ENCODE results near the gene IL1RAPL1. TPM values are rescaled to one million over a fixed set of nuclear protein-coding genes. Genes with fewer than 3 reads are reported as not detected.
A peak's percentile ranks its signal among the peaks of the same experiment; 100 is the strongest.

IL1RAPL1 gene
- total RNA-seq, 4 donors from 2014 or later, result 0.42 to 0.99 (median 0.46) TPM

DNA sequence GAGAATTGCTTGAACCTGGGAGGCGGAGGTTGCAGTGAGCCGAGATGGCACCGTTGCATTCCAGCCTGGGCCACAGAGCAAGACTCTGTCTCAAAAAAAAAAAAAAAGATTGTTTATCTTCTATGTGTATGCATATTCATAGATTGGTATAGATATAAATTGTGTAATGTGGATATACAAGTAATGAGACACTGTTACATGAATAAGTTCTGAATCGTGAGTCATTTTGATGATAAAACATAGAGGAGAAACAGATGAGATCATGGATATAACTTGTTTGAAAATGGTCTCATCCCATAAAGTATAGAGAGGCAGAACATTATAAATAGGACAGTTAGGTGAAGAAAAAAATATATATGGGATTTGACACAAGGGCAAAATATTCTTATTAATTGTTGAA, 628.0 kb downstream of the IL1RAPL1 start:
- no peak overlapping the region for H3K27ac ChIP-seq (replicated peaks in 1 of 4)
- WGBS, result 86% methylated on average over 4 of the region's 4 CpGs
- H3K4me1 ChIP-seq, result no peaks in the 10 kb centered on the region
- DNase-seq (ENCODE audit: extremely low spot score), result no peak
- no peak for TF ChIP-seq POLR2AphosphoS5 (IDR thresholded peaks at IDR 0.05)
- TF ChIP-seq, protein P1, sequence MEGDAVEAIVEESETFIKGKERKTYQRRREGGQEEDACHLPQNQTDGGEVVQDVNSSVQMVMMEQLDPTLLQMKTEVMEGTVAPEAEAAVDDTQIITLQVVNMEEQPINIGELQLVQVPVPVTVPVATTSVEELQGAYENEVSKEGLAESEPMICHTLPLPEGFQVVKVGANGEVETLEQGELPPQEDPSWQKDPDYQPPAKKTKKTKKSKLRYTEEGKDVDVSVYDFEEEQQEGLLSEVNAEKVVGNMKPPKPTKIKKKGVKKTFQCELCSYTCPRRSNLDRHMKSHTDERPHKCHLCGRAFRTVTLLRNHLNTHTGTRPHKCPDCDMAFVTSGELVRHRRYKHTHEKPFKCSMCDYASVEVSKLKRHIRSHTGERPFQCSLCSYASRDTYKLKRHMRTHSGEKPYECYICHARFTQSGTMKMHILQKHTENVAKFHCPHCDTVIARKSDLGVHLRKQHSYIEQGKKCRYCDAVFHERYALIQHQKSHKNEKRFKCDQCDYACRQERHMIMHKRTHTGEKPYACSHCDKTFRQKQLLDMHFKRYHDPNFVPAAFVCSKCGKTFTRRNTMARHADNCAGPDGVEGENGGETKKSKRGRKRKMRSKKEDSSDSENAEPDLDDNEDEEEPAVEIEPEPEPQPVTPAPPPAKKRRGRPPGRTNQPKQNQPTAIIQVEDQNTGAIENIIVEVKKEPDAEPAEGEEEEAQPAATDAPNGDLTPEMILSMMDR (IDR thresholded peaks at IDR 0.05), result no peak
- TF ChIP-seq EP300 (IDR thresholded peaks at IDR 0.05), result no peak
- no peak for TF ChIP-seq POLR2A (IDR thresholded peaks at IDR 0.05; ENCODE audit: low read depth)
- H3K36me3 ChIP-seq, result no peaks in the 10 kb centered on the region
- H3K27me3 ChIP-seq, result no peaks in the 10 kb centered on the region
- no peak overlapping the region for H3K4me3 ChIP-seq
- intact Hi-C loops (cut with DNase I), result no loop called here
- no peaks in the 10 kb centered on the region for H3K9me3 ChIP-seq

DNA sequence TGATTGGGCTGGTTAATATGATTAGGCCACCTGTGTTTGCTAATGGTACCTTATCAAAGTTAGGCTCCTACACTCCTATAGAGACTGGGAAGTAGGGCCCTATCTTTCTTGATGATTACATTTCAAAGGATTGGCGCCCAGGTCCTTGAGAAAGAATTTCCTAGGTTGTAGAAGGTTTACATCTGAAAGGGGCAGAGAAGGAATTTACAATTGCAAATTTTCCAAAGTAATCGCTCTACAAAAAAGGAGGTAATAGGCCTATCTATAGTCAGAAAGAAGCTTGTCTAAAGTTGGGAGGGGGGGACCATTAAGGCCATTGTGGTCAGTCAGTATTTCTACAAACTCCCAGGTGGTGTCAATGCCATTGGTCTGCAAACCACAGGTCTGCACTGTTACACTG, 638.4 kb downstream of the IL1RAPL1 start:
- Histone ChIP-seq H3K27me3 (no peaks in the 10 kb centered on the region), H3K36me3 (no peaks in the 10 kb centered on the region), H3K9me3 (no peaks in the 10 kb centered on the region), H3K27ac (replicated peaks in 1 of 4) (no peak overlapping the region), H3K4me1 (no peaks in the 10 kb centered on the region), H3K4me3 (no peak overlapping the region)
- 40% methylated on average over 2 of the region's 2 CpGs for WGBS
- TF ChIP-seq POLR2AphosphoS5 (IDR thresholded peaks at IDR 0.05) (no peak), POLR2A (IDR thresholded peaks at IDR 0.05; ENCODE audit: low read depth) (no peak), EP300 (IDR thresholded peaks at IDR 0.05) (no peak)
- TF ChIP-seq, protein P1 (IDR thresholded peaks at IDR 0.05), result no peak
- no peak for DNase-seq (ENCODE audit: extremely low spot score)
- intact Hi-C loops (cut with DNase I), result no loop called here

DNA sequence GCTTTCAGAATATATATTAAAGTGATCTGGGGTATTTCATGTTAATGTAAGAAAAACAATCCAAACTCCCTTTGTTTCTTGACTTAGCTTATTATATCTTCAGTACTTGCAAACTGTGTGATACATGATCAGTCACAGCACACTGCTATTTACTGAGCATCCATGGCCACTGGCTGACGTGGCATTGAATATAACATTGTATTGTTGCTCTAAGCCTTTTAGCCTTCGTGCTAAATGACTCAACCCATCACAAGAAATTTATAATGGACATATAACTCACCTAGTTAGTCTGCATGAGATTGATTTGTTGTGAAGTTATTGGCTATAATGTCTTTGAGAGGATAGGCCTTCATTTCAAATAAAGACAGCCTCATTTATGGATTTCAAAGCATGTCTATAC, 642.6 kb downstream of the IL1RAPL1 start:
- no peak for DNase-seq (ENCODE audit: extremely low spot score)
- no peak overlapping the region for H3K4me3 ChIP-seq
- intact Hi-C loops (cut with DNase I), result no loop called here
- no peaks in the 10 kb centered on the region for H3K4me1 ChIP-seq
- H3K9me3 ChIP-seq, result no peaks in the 10 kb centered on the region
- H3K27ac ChIP-seq (replicated peaks in 1 of 4), result no peak overlapping the region
- TF ChIP-seq POLR2A (IDR thresholded peaks at IDR 0.05; ENCODE audit: low read depth), result no peak
- TF ChIP-seq EP300 (IDR thresholded peaks at IDR 0.05), result no peak
- no peak for TF ChIP-seq POLR2AphosphoS5 (IDR thresholded peaks at IDR 0.05)
- TF ChIP-seq, protein P1 (IDR thresholded peaks at IDR 0.05), result no peak
- WGBS, result 40% methylated on average over 2 of the region's 2 CpGs
- no peaks in the 10 kb centered on the region for H3K27me3 ChIP-seq
- no peaks in the 10 kb centered on the region for H3K36me3 ChIP-seq

DNA sequence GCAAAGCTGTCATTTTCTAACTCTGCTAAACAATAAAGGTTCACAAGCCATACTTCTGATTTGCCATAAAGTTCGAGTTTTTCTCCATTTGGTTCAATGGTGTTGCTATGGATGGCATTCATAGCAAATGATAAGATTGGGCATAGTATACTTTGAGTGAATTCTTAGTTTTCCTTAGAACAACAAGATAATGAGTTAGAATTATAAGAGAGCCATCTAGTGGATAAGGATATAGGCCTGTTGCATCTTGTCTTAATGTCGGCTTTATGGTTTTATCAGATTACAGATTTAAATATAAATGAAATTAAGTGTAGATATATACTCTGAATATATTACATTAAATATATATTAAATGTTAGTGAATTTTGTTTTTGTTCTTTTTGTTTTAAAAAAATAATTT, 644.6 kb downstream of the IL1RAPL1 start:
- Histone ChIP-seq H3K4me3 (no peak overlapping the region), H3K27ac (replicated peaks in 1 of 4) (no peak overlapping the region), H3K36me3 (no peaks in the 10 kb centered on the region), H3K9me3 (no peaks in the 10 kb centered on the region), H3K4me1 (no peaks in the 10 kb centered on the region), H3K27me3 (no peaks in the 10 kb centered on the region)
- intact Hi-C loops (cut with DNase I), result no loop called here
- no peak for DNase-seq (ENCODE audit: extremely low spot score)
- TF ChIP-seq, protein P1 (IDR thresholded peaks at IDR 0.05), result peak in 2 of 3 experiments; percentile 13 to 18
- TF ChIP-seq POLR2A (IDR thresholded peaks at IDR 0.05; ENCODE audit: low read depth), result no peak
- 51% methylated on average over 2 of the region's 2 CpGs for WGBS

DNA sequence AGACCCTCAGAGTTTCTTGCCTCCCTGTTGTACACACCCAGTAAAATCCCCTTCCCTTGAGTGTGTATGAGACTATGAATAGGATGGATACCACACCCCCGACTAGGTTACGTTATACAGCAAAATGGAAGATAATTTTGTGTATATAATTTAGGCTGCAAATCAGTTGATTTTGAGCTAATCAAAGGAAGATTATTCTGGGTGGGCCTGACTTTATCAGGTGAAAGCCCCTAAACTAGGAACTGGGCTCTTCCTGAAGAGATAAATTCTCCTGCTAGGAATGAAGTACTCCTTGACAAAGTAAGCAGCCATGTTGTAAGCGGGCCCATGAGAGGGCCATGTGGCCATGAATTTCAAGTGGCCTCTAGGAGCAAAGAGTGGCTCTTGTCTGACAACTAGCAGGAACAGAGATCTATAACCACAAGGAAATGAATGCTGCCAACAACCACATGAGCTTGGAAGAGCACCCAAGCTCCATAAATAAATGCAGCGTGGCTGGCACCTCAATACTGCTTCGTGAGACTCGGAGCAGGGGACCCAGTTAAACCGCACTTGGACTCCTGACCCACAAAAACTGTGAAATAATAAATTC, 646.4 kb downstream of the IL1RAPL1 start:
- TF ChIP-seq POLR2A (IDR thresholded peaks at IDR 0.05; ENCODE audit: low read depth) (no peak), POLR2AphosphoS5 (IDR thresholded peaks at IDR 0.05) (no peak), EP300 (IDR thresholded peaks at IDR 0.05) (no peak)
- TF ChIP-seq, protein P1 (IDR thresholded peaks at IDR 0.05), result no peak
- WGBS, result 80% methylated on average over 7 of the region's 7 CpGs
- Histone ChIP-seq H3K27ac (replicated peaks in 1 of 4) (no peak overlapping the region), H3K36me3 (no peaks in the 10 kb centered on the region), H3K4me3 (no peak overlapping the region), H3K9me3 (no peaks in the 10 kb centered on the region), H3K27me3 (no peaks in the 10 kb centered on the region), H3K4me1 (no peaks in the 10 kb centered on the region)
- no peak for DNase-seq (ENCODE audit: extremely low spot score)
- intact Hi-C loops (cut with DNase I), result no loop called here

All from esophagus muscularis mucosa (tissue), 4 donors.